Liver (tissue), 3 donors: ENCODE results near the gene ANKRD13A.

Source experiments
- CTCF ChIP-seq: fragments of 150-350 bp; IDR thresholded peaks from 2 replicates; pipeline ENCODE4 v1.5.1; 2017; ENCODE audit warnings: improper control_type of control experiment, low read depth, low read length; ENCODE audit not compliant: missing input control
- EGR1 ChIP-seq, 2 donors: IDR thresholded peaks; 2 replicates each; pipeline ENCODE4 v1.6.1; 2016 to 2018; ENCODE audit warnings: antibody characterized with exemption in 2 of 2, low read depth in 2 of 2
- JUND ChIP-seq, 2 donors: IDR thresholded peaks; 2 replicates each; pipeline ENCODE4 v1.6.1; 2016; ENCODE audit warnings: antibody characterized with exemption in 2 of 2
- MAX ChIP-seq: IDR thresholded peaks from 2 replicates; pipeline ENCODE4 v1.6.1; 2016; ENCODE audit warnings: antibody characterized with exemption
- RAD21 ChIP-seq, 2 donors: IDR thresholded peaks; 2 replicates each; pipeline ENCODE4 v1.6.1; 2016; ENCODE audit warnings: antibody characterized with exemption in 2 of 2, mild to moderate bottlenecking in 2 of 2
- REST ChIP-seq: IDR thresholded peaks from 2 replicates; pipeline ENCODE4 v1.6.1; 2016; ENCODE audit warnings: antibody characterized with exemption, mild to moderate bottlenecking
- SP1 ChIP-seq: IDR thresholded peaks from 2 replicates; pipeline ENCODE4 v1.6.1; 2018; ENCODE audit warnings: antibody characterized with exemption, mild to moderate bottlenecking
- YY1 ChIP-seq: IDR thresholded peaks from 2 replicates; pipeline ENCODE4 v1.6.1; 2016; ENCODE audit warnings: antibody characterized with exemption, mild to moderate bottlenecking
- donor health status: healthy.
- donor health status: healthy.

- TF ChIP-seq CTCF (no peak), MAX (no peak), RAD21 (IDR thresholded peaks at IDR 0.05) (no peak), SP1 (no peak), JUND (IDR thresholded peaks at IDR 0.05) (no peak), REST (no peak), YY1 (no peak), EGR1 (IDR thresholded peaks at IDR 0.05; ENCODE audit: low read depth in 2 of 2) (no peak)
Measured at GRCh38 chr12:110062241-110062640, 63.0 kb downstream of the ANKRD13A start.
